ENCODE data around the gene GPR35.
"Not testable (repeated sequence)": the region's sequence is repeated elsewhere in the genome, so short reads cannot be mapped to it uniquely, and the experiment has no call there.

The GPR35 gene

GRCh38 chr2:240646176-240646899 lies 21.1 kb downstream of the GPR35 start:
- no peak overlapping the region for H3K9ac ChIP-seq (ENCODE audit: low read length)
- peaks cover 10% of the 10 kb centered on the region for H3K27me3 ChIP-seq (ENCODE audit: control insufficient read depth, insufficient read depth, low read length)
- no peaks in the 10 kb centered on the region for H3K36me3 ChIP-seq (ENCODE audit: control insufficient read depth, low read depth, low read length)
- H3K9me3 ChIP-seq (ENCODE audit: control insufficient read depth, low read depth, low read length), result no peaks in the 10 kb centered on the region
- no peak overlapping the region for H3K27ac ChIP-seq (ENCODE audit: low read length)
- no peaks in the 10 kb centered on the region for H3K4me1 ChIP-seq (ENCODE audit: control insufficient read depth, low read depth, low read length)
- H3K4me3 ChIP-seq (ENCODE audit: low read length), result no peak overlapping the region

DNA sequence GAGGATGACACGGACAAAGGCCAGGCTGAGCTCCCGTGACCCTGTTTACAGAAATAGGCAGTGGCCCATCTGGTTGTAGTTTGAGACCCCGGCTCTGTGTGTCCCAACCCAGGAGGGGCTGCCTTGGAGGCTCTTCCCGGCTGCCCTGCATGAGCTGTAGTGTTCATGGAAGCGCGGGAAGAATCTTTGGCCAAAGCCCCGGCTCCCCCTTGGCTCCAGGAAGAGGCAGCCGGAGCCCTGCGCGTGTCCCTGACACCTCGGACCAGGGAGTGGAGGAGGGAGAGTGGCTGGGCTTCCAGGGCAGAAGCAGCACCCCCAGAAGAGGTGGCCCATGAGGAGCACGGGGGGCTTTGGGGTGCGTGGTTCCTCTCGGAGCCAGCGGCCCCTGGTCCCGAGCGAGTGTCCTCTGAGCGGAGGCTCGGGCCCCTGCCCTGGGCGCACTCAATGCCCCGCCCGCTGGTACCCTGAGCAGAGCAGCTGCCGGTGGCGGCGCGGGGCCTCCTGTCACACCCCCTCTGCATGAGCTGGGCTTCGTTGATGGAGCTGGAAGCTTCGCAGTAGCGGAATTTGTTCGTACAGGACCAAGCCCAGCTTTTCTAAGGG lies 21.7 kb downstream of the GPR35 start:
- no peak overlapping the region for H3K4me3 ChIP-seq (ENCODE audit: low read length)
- H3K9me3 ChIP-seq (ENCODE audit: control insufficient read depth, low read depth, low read length), result no peaks in the 10 kb centered on the region
- no peaks in the 10 kb centered on the region for H3K4me1 ChIP-seq (ENCODE audit: control insufficient read depth, low read depth, low read length)
- H3K36me3 ChIP-seq (ENCODE audit: control insufficient read depth, low read depth, low read length), result no peaks in the 10 kb centered on the region
- H3K27me3 ChIP-seq (ENCODE audit: control insufficient read depth, insufficient read depth, low read length), result peaks cover 10% of the 10 kb centered on the region
- no peak overlapping the region for H3K27ac ChIP-seq (ENCODE audit: low read length)
- H3K9ac ChIP-seq (ENCODE audit: low read length), result no peak overlapping the region

GRCh38 chr2:240647503-240648154 lies 22.3 kb downstream of the GPR35 start:
- Histone ChIP-seq H3K27me3 (ENCODE audit: control insufficient read depth, insufficient read depth, low read length) (peaks cover 10% of the 10 kb centered on the region), H3K36me3 (ENCODE audit: control insufficient read depth, low read depth, low read length) (no peaks in the 10 kb centered on the region), H3K27ac (ENCODE audit: low read length) (no peak overlapping the region), H3K9ac (ENCODE audit: low read length) (no peak overlapping the region), H3K9me3 (ENCODE audit: control insufficient read depth, low read depth, low read length) (no peaks in the 10 kb centered on the region), H3K4me3 (ENCODE audit: low read length) (no peak overlapping the region), H3K4me1 (ENCODE audit: control insufficient read depth, low read depth, low read length) (no peaks in the 10 kb centered on the region)

- no peaks in the 10 kb centered on the region for H3K4me1 ChIP-seq (ENCODE audit: control insufficient read depth, low read depth, low read length)
- H3K9ac ChIP-seq (ENCODE audit: low read length), result no peak overlapping the region
- peaks cover 10% of the 10 kb centered on the region for H3K27me3 ChIP-seq (ENCODE audit: control insufficient read depth, insufficient read depth, low read length)
- H3K36me3 ChIP-seq (ENCODE audit: control insufficient read depth, low read depth, low read length), result no peaks in the 10 kb centered on the region
- no peaks in the 10 kb centered on the region for H3K9me3 ChIP-seq (ENCODE audit: control insufficient read depth, low read depth, low read length)
- H3K4me3 ChIP-seq (ENCODE audit: low read length), result no peak overlapping the region
- no peak overlapping the region for H3K27ac ChIP-seq (ENCODE audit: low read length)
Observed at GRCh38 chr2:240648155-240648649, 22.9 kb downstream of the GPR35 start.

- Histone ChIP-seq H3K27ac (ENCODE audit: low read length) (no peak overlapping the region), H3K9ac (ENCODE audit: low read length) (no peak overlapping the region)
Observed at GRCh38 chr2:240648650-240649275, 23.5 kb downstream of the GPR35 start.

GRCh38 chr2:240649331-240649730 lies 24.1 kb downstream of the GPR35 start:
- H3K4me1 ChIP-seq (ENCODE audit: control insufficient read depth, low read depth, low read length), result no peaks in the 10 kb centered on the region
- H3K27me3 ChIP-seq (ENCODE audit: control insufficient read depth, insufficient read depth, low read length), result peaks cover 10% of the 10 kb centered on the region
- H3K9me3 ChIP-seq (ENCODE audit: control insufficient read depth, low read depth, low read length), result no peaks in the 10 kb centered on the region
- H3K4me3 ChIP-seq (ENCODE audit: low read length), result no peak overlapping the region
- H3K36me3 ChIP-seq (ENCODE audit: control insufficient read depth, low read depth, low read length), result no peaks in the 10 kb centered on the region
- no peak overlapping the region for H3K27ac ChIP-seq (ENCODE audit: low read length)
- H3K9ac ChIP-seq (ENCODE audit: low read length), result no peak overlapping the region

More at GRCh38 chr2:240648650-240649275, 23.5 kb downstream of the GPR35 start:
- Histone ChIP-seq H3K4me3 (ENCODE audit: low read length) (no peak overlapping the region), H3K36me3 (ENCODE audit: control insufficient read depth, low read depth, low read length) (no peaks in the 10 kb centered on the region), H3K27me3 (ENCODE audit: control insufficient read depth, insufficient read depth, low read length) (peaks cover 10% of the 10 kb centered on the region), H3K4me1 (ENCODE audit: control insufficient read depth, low read depth, low read length) (no peaks in the 10 kb centered on the region), H3K9me3 (ENCODE audit: control insufficient read depth, low read depth, low read length) (no peaks in the 10 kb centered on the region)

DNA sequence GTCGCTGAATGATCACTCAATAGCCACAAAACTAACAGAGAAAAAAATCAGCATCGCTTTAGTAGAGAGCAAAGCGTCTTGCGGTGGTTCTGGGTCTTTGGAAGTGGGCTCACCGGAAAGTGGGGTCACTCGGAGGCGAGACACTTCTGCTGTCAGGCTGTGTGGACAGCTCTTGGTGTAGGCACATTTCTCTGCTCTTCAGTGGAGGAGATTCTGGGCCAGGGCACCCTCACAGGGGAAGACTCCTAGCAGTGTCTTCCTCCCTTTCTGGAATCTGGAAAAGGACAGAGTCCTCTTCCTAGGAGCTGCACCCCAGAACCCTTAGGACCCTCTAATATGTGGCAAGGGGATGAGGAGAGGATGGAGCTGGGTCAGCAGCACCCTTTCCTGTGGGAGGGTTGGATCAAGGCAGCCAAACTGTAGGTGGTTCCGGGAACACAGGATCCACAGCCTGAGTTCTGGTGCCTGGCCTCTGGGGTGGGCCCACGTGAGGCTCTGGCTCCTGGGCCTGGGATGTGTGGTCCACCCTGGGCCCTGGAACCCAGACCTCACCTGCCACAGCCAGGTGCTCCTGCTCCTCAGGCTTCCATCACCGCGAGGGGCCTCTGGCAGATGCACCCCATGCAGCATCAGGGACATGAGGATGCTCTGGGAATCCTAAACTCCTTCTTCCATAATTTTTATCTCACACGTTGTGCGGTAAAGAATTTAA lies 25.1 kb downstream of the GPR35 start:
- Histone ChIP-seq H3K9me3 (ENCODE audit: control insufficient read depth, low read depth, low read length) (no peaks in the 10 kb centered on the region), H3K36me3 (ENCODE audit: control insufficient read depth, low read depth, low read length) (no peaks in the 10 kb centered on the region), H3K9ac (ENCODE audit: low read length) (no peak overlapping the region), H3K4me1 (ENCODE audit: control insufficient read depth, low read depth, low read length) (no peaks in the 10 kb centered on the region), H3K27me3 (ENCODE audit: control insufficient read depth, insufficient read depth, low read length) (peaks cover 10% of the 10 kb centered on the region), H3K27ac (ENCODE audit: low read length) (no peak overlapping the region), H3K4me3 (ENCODE audit: low read length) (no peak overlapping the region)

DNA sequence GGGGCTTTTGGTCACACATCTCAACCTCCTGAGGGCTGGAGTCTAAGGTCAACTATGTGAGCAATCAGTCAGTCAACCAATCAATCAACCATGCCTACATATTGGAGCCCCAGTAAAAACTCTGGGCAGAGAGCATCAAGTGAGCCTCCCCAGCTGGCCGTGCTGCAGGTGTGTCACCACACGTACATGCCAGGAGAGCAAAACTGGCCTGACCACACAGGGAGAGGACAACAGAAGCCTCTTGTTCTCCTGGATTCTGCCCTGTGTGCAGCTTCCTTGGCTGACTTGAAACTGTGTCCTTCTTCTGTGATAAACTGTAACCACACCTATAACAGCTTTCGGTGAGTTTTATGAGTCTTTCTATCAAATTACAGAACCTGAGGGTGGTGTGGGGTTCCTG lies 25.9 kb downstream of the GPR35 start:
- no peaks in the 10 kb centered on the region for H3K36me3 ChIP-seq (ENCODE audit: control insufficient read depth, low read depth, low read length)
- peaks cover 10% of the 10 kb centered on the region for H3K27me3 ChIP-seq (ENCODE audit: control insufficient read depth, insufficient read depth, low read length)
- H3K4me3 ChIP-seq (ENCODE audit: low read length), result no peak overlapping the region
- H3K9me3 ChIP-seq (ENCODE audit: control insufficient read depth, low read depth, low read length), result no peaks in the 10 kb centered on the region
- H3K27ac ChIP-seq (ENCODE audit: low read length), result no peak overlapping the region
- H3K4me1 ChIP-seq (ENCODE audit: control insufficient read depth, low read depth, low read length), result no peaks in the 10 kb centered on the region
- H3K9ac ChIP-seq (ENCODE audit: low read length), result no peak overlapping the region

GRCh38 chr2:240655931-240656886 lies 30.9 kb downstream of the GPR35 start:
- no peak overlapping the region for H3K9ac ChIP-seq (ENCODE audit: low read length)
- H3K27ac ChIP-seq (ENCODE audit: low read length), result no peak overlapping the region
- H3K4me1 ChIP-seq (ENCODE audit: control insufficient read depth, low read depth, low read length), result no peaks in the 10 kb centered on the region
- no peaks in the 10 kb centered on the region for H3K27me3 ChIP-seq (ENCODE audit: control insufficient read depth, insufficient read depth, low read length)
- H3K9me3 ChIP-seq (ENCODE audit: control insufficient read depth, low read depth, low read length), result no peaks in the 10 kb centered on the region
- H3K4me3 ChIP-seq (ENCODE audit: low read length), result no peak overlapping the region
- no peaks in the 10 kb centered on the region for H3K36me3 ChIP-seq (ENCODE audit: control insufficient read depth, low read depth, low read length)

DNA sequence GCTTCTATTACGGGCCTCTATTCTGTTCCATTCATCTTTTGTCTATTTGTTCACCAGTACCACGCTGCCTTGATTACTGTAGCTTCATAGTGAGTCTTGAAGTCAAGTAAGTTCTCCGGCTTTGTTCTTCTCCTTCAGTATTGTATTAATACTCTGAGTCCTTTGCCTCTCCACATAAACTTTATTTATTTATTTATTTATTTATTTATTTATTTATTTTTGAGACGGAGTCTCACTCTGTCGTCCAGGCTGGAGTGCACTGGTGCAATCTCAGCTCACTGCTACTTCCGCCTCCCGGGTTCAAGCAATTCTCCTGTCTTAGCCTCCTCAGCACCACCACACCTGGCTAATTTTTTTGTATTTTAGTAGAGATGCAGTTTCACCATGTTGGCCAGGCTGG lies 34.6 kb downstream of the GPR35 start:
- H3K27ac ChIP-seq (ENCODE audit: low read length); H3K4me1 ChIP-seq (ENCODE audit: control insufficient read depth, low read depth, low read length); H3K27me3 ChIP-seq (ENCODE audit: control insufficient read depth, insufficient read depth, low read length); H3K9ac ChIP-seq (ENCODE audit: low read length); H3K36me3 ChIP-seq (ENCODE audit: control insufficient read depth, low read depth, low read length); H3K9me3 ChIP-seq (ENCODE audit: control insufficient read depth, low read depth, low read length); H3K4me3 ChIP-seq (ENCODE audit: low read length): not testable (repeated sequence)

All from iPS-18a (cell line).